ENCODE results near the gene BTG1. TPM values are rescaled to one million over a fixed set of nuclear protein-coding genes. Genes with fewer than 3 reads are reported as not detected.
A peak's percentile ranks its signal among the peaks of the same experiment; 100 is the strongest.

The BTG1 gene
- total and polyA plus RNA-seq, 5 experiments from 2014 or later, result 537 to 889 (median 705) TPM

- POLR2A ChIA-PET, result interaction anchor here (1.4 kb wide), 1 partner anchor 9 kb away, joined by 3 read pairs; no protein-coding TSS in a partner anchor
- peaks cover 11 to 27% (median 13%) of the 10 kb centered on the region in 4 donors for H3K4me1 Mint-ChIP-seq
- DNase-seq (no peak), ATAC-seq (no peak)
- no peak overlapping the region for H3K4me3 Mint-ChIP-seq
- H3K36me3 Mint-ChIP-seq, result no peaks in the 10 kb centered on the region
- peaks cover 0 to 3% (median 0%) of the 10 kb centered on the region in 9 donors for H3K9me3 Mint-ChIP-seq
- H3K27me3 Mint-ChIP-seq, result no peaks in the 10 kb centered on the region
- H3K27ac Mint-ChIP-seq, result peak overlapping the region in 2 of 10 donors; percentile 40 to 60
These were observed 30.3 kb upstream of the BTG1 start for GRCh38 chr12:92175961-92176360.

GRCh38 chr12:92170050-92170449 lies 24.4 kb upstream of the BTG1 start:
- peaks cover 0 to 2% (median 0%) of the 10 kb centered on the region in 3 donors for H3K36me3 Mint-ChIP-seq
- DNase-seq (no peak), ATAC-seq (no peak)
- H3K27ac Mint-ChIP-seq, result peak overlapping the region in 4 of 10 donors; percentile 0 to 29 (median 13)
- H3K27me3 Mint-ChIP-seq, result no peaks in the 10 kb centered on the region
- no peaks in the 10 kb centered on the region for H3K9me3 Mint-ChIP-seq
- peaks cover 19 to 53% (median 35%) of the 10 kb centered on the region in 4 donors for H3K4me1 Mint-ChIP-seq
- H3K4me3 Mint-ChIP-seq, result no peak overlapping the region
- POLR2A ChIA-PET, result interaction anchor here (0.6 to 3.8 kb wide), 4 partner anchors 14 to 753 kb away, joined by 3 to 31 read pairs (median 3); partner anchors contain the start of gene BTG1

- Mint-ChIP-seq H3K4me3 (no peak overlapping the region), H3K9me3 (peaks cover 0 to 3% (median 0%) of the 10 kb centered on the region in 9 donors), H3K27me3 (no peaks in the 10 kb centered on the region), H3K27ac (peak overlapping the region in 4 of 10 donors; percentile 11 to 27 (median 15)), H3K4me1 (peaks cover 25 to 64% (median 48%) of the 10 kb centered on the region in 4 donors), H3K36me3 (peaks cover 0 to 4% (median 2%) of the 10 kb centered on the region in 3 donors)
- no peak for ATAC-seq
- POLR2A ChIA-PET, result interaction anchor here (0.8 kb wide), 1 partner anchor 8 kb away, joined by 3 read pairs; no protein-coding TSS in a partner anchor
- DNase-seq, result no peak
These were observed 21.4 kb upstream of the BTG1 start for GRCh38 chr12:92167075-92167474.

- Mint-ChIP-seq H3K36me3 (peaks cover 0 to 4% (median 2%) of the 10 kb centered on the region in 3 donors), H3K4me1 (peaks cover 25 to 71% (median 57%) of the 10 kb centered on the region in 4 donors), H3K27me3 (no peaks in the 10 kb centered on the region), H3K9me3 (peaks cover 0 to 3% (median 0%) of the 10 kb centered on the region in 9 donors), H3K4me3 (no peak overlapping the region), H3K27ac (peak overlapping the region in 1 of 10 donors; percentile 45)
- POLR2A ChIA-PET, result interaction anchor here (1.2 to 2.4 kb wide), 3 partner anchors 9 to 18 kb away, joined by 3 to 13 read pairs (median 3); partner anchors contain the start of gene BTG1
- ATAC-seq (no peak), DNase-seq (no peak)
These were observed 19.1 kb upstream of the BTG1 start for GRCh38 chr12:92164712-92165111.

- peak overlapping the region in 7 of 10 donors; percentile 8 to 99 (median 61) for H3K27ac Mint-ChIP-seq
- peak overlapping the region in 2 of 10 donors; percentile 3 to 5 for H3K4me3 Mint-ChIP-seq
- no peaks in the 10 kb centered on the region for H3K27me3 Mint-ChIP-seq
- POLR2A ChIA-PET, result interaction anchor here (1.1 to 2.0 kb wide), 2 partner anchors 16 to 20 kb away, joined by 3 to 13 read pairs; partner anchors contain the start of gene BTG1
- peaks cover 34 to 82% (median 72%) of the 10 kb centered on the region in 4 donors for H3K4me1 Mint-ChIP-seq
- ATAC-seq, result no peak
- H3K9me3 Mint-ChIP-seq, result peaks cover 0 to 3% (median 0%) of the 10 kb centered on the region in 9 donors
- peaks cover 0 to 4% (median 2%) of the 10 kb centered on the region in 3 donors for H3K36me3 Mint-ChIP-seq
- no peak for DNase-seq
These were observed 16.4 kb upstream of the BTG1 start for GRCh38 chr12:92162079-92162478.

- DNase-seq (peak in 3 of 10 donors; percentile 23 to 47 (median 44)), ATAC-seq (peak; percentile 76 to 82)
- peak overlapping the region; percentile 74 to 99 (median 94) for H3K27ac Mint-ChIP-seq
- no peaks in the 10 kb centered on the region for H3K27me3 Mint-ChIP-seq
- peaks cover 27 to 93% (median 71%) of the 10 kb centered on the region in 4 donors for H3K4me1 Mint-ChIP-seq
- peak overlapping the region; percentile 57 to 87 (median 76) for H3K4me3 Mint-ChIP-seq
- H3K36me3 Mint-ChIP-seq, result peaks cover 3 to 6% (median 4%) of the 10 kb centered on the region in 3 donors
- H3K9me3 Mint-ChIP-seq, result peaks cover 0 to 6% (median 0%) of the 10 kb centered on the region in 9 donors
- POLR2A ChIA-PET, result interaction anchor here (0.7 to 8.0 kb wide), 6 partner anchors 9 to 347 kb away, joined by 3 to 114 read pairs (median 5); partner anchors contain the start of gene BTG1
These were observed 13.3 kb upstream of the BTG1 start for GRCh38 chr12:92158796-92159439.

- Mint-ChIP-seq H3K36me3 (peaks cover 7 to 10% (median 9%) of the 10 kb centered on the region in 3 donors), H3K4me1 (peaks cover 23 to 79% (median 57%) of the 10 kb centered on the region in 4 donors), H3K9me3 (peaks cover 0 to 6% (median 0%) of the 10 kb centered on the region in 9 donors), H3K27me3 (no peaks in the 10 kb centered on the region), H3K4me3 (peak overlapping the region in 7 of 10 donors; percentile 18 to 78 (median 37)), H3K27ac (peak overlapping the region; percentile 65 to 99 (median 92))
- ATAC-seq (no peak), DNase-seq (no peak)
- POLR2A ChIA-PET, result interaction anchor here (0.6 to 8.0 kb wide), 3 partner anchors 12 to 44 kb away, joined by 3 to 114 read pairs (median 3); partner anchors contain the start of gene BTG1
These were observed 11.2 kb upstream of the BTG1 start for GRCh38 chr12:92156704-92157395.

GRCh38 chr12:92156139-92156538 lies 10.5 kb upstream of the BTG1 start:
- H3K27me3 Mint-ChIP-seq, result no peaks in the 10 kb centered on the region
- peaks cover 23 to 76% (median 51%) of the 10 kb centered on the region in 4 donors for H3K4me1 Mint-ChIP-seq
- peaks cover 8 to 15% (median 12%) of the 10 kb centered on the region in 3 donors for H3K36me3 Mint-ChIP-seq
- H3K9me3 Mint-ChIP-seq, result peaks cover 0 to 6% (median 0%) of the 10 kb centered on the region in 9 donors
- DNase-seq (no peak), ATAC-seq (no peak)
- peak overlapping the region in 1 of 10 donors; percentile 78 for H3K4me3 Mint-ChIP-seq
- H3K27ac Mint-ChIP-seq, result peak overlapping the region in 8 of 10 donors; percentile 31 to 99 (median 92)
- POLR2A ChIA-PET, result interaction anchor here (0.6 to 8.0 kb wide), 4 partner anchors 9 to 45 kb away, joined by 3 to 114 read pairs (median 3); partner anchors contain the start of gene BTG1

- Mint-ChIP-seq H3K36me3 (peaks cover 8 to 17% (median 12%) of the 10 kb centered on the region in 3 donors), H3K27ac (peak overlapping the region in 7 of 10 donors; percentile 31 to 99 (median 94)), H3K27me3 (no peaks in the 10 kb centered on the region), H3K4me3 (peak overlapping the region in 1 of 10 donors; percentile 78), H3K4me1 (peaks cover 20 to 74% (median 47%) of the 10 kb centered on the region in 4 donors), H3K9me3 (peaks cover 0 to 6% (median 0%) of the 10 kb centered on the region in 9 donors)
- DNase-seq (no peak), ATAC-seq (no peak)
- POLR2A ChIA-PET, result interaction anchor here (1.0 to 8.0 kb wide), 3 partner anchors 9 to 15 kb away, joined by 3 to 114 read pairs (median 3); partner anchors contain the start of gene BTG1
These were observed 10.1 kb upstream of the BTG1 start for GRCh38 chr12:92155733-92156132.

- no peak overlapping the region for H3K4me3 Mint-ChIP-seq
- DNase-seq (no peak), ATAC-seq (no peak)
- H3K27ac Mint-ChIP-seq, result peak overlapping the region in 5 of 10 donors; percentile 2 to 84 (median 63)
- H3K4me1 Mint-ChIP-seq, result peaks cover 15 to 67% (median 35%) of the 10 kb centered on the region in 4 donors
- H3K36me3 Mint-ChIP-seq, result peaks cover 16 to 35% (median 31%) of the 10 kb centered on the region in 3 donors
- H3K9me3 Mint-ChIP-seq, result peaks cover 0 to 5% (median 0%) of the 10 kb centered on the region in 9 donors
- H3K27me3 Mint-ChIP-seq, result no peaks in the 10 kb centered on the region
- POLR2A ChIA-PET, result interaction anchor here (0.6 kb wide), 1 partner anchor 18 kb away, joined by 3 read pairs; no protein-coding TSS in a partner anchor
These were observed 6.3 kb upstream of the BTG1 start for GRCh38 chr12:92151916-92152315.

GRCh38 chr12:92149563-92149962 lies 3.9 kb upstream of the BTG1 start:
- POLR2A ChIA-PET, result interaction anchor here (0.7 to 1.6 kb wide), 4 partner anchors 9 to 249 kb away, joined by 3 to 8 read pairs (median 4); no protein-coding TSS in a partner anchor
- peaks cover 0 to 7% (median 0%) of the 10 kb centered on the region in 9 donors for H3K9me3 Mint-ChIP-seq
- no peak for ATAC-seq
- H3K27me3 Mint-ChIP-seq, result peaks cover 0 to 4% (median 0%) of the 10 kb centered on the region in 5 donors
- peaks cover 19 to 39% (median 38%) of the 10 kb centered on the region in 3 donors for H3K36me3 Mint-ChIP-seq
- H3K27ac Mint-ChIP-seq, result peak overlapping the region in 8 of 10 donors; percentile 40 to 100 (median 95)
- peak overlapping the region in 9 of 10 donors; percentile 11 to 100 (median 99) for H3K4me3 Mint-ChIP-seq
- no peak for DNase-seq
- H3K4me1 Mint-ChIP-seq, result peaks cover 19 to 52% (median 30%) of the 10 kb centered on the region in 4 donors
